Activated CD8-positive, alpha-beta memory T cell treated with anti-CD3 and anti-CD28 coated beads, Interleukin-2, amount 50 U/mL, for 1 hour (primary cell): ENCODE data around the gene CDRT15.
"Not testable (repeated sequence)": the region's sequence is repeated elsewhere in the genome, so short reads cannot be mapped to it uniquely, and the experiment has no call there.

Source experiments
- DNase-seq: peaks from one replicate; pipeline ENCODE4 v3.0.0-alpha.2; 2020; ENCODE audit errors: extremely low read depth

Gene CDRT15

DNA sequence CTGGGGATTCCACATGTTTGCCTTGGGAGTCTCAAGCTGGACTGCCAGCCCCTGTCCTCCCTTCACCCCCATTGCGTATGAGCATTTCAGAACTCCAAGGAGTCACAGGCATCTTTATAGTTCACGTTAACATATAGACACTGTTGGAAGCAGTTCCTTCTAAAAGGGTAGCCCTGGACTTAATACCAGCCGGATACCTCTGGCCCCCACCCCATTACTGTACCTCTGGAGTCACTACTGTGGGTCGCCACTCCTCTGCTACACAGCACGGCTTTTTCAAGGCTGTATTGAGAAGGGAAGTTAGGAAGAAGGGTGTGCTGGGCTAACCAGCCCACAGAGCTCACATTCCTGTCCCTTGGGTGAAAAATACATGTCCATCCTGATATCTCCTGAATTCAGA, 28.9 kb downstream of the CDRT15 start:
- no peak for DNase-seq

DNA sequence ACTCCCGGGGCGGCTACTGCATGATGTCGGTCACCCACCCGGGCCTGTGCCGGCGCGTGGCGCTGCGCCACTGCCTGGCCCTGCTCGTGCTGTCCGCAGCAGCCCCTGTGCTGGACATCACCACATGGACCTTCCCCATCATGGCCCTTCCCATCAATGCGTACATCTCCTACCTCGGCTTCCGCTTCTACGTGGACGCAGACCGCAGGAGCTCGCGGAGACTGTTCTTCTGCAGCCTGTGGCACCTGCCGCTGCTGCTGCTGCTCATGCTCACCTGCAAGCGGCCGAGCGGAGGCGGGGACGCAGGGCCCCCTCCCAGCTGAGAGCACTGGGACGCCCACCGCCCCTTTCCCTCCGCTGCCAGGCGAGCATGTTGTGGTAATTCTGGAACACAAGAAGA, 29.8 kb downstream of the CDRT15 start:
- no peak for DNase-seq

DNA sequence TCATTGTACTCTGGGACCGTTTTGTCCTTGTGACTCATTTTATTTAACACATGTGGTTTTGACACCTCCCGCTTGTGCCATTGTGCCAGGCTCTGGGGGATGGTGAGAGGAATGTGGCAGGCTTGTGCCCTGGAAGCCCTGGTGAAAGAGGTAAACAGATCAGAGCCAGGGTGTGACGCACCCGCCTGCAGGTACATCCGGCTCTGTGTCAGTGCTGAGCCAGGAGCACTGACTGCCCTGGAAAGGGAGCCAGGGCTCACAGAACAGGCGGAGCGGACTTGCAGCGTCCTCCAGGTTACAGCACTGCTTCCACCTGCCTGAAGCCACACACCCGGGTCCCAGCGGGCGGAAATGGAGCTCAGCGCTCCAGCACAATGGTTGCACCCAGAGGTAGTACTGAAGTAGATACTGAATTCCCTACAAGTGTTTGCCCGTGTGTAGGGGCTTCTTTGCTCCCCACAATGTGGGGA, 30.6 kb downstream of the CDRT15 start:
- DNase-seq = peak; percentile 69

DNA sequence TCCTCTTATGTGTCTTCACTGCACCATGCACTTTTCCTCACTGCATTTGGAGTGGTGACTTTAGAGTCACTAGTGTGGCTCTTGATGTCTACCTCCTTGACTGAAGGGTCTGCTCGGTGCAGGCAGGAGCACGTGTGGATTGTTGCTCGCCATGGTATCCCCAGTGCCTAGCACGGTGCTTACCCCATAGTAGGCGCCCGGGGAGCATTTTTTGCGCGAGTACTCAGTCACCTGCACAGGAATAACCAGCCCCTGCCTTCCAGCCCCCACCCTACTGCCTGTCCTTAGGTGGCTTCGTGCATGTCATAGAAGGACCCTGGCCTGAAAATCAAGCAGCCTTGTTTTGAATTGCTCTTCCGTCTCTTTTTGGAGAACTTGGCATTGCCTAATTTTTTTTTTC, 31.3 kb downstream of the CDRT15 start:
- DNase-seq = no peak

DNA sequence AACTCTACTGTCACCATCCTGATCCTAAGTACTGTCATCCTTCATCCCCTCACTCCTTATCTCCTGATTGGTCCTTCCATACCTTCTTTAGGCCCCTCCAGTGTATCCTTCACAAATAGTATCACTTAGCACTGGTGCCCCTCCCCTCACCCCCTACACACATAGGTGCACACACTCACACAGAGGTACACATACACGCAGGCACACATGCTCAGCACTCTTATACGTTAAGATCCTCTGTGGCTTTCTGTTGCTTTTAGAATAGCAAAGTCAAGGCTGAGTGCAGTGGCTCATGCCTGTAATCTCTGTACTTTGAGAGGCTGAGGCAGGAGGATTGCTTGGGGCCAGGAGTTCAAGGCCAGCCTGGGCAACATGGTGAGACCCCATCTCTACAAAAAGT, 32.1 kb downstream of the CDRT15 start:
- no peak for DNase-seq

DNA sequence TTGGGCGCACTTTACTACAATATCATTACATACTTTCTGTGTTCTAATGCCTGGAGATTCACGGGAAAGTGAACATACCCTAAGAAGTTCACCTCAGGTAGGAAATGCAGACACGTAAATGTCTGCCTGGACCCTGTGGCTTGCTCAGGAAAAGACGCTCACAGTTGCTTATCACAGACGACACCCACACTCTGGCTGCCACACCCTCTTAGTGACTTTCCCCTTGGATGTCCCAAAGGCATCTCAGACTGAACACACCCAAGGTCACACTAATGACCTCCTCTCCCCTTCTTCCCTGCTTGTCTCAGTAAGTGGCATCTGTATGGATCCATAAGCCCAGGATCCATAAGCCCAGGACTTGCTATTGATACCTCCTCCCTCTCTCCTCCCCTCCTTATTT, 32.6 kb downstream of the CDRT15 start:
- DNase-seq = no peak

DNA sequence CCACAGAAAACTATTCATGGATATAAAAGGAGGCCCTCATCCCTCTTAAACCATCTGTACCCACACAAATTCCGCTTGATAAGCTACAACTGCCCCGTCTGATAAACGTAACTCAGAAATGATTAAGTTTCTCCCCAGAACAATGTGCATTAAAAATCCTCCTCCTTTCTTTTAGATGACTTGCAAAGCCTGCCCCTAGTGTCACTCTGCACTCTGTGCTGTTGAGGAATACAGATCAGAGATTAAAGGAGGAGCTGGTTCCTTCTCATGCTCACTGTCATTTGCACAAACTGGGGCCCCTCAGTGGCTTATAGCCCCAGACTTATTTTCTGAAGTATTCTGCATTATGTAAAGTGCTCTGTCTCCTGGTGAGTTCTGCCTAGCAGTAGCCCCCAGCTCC, 33.3 kb downstream of the CDRT15 start:
- no peak for DNase-seq

DNA sequence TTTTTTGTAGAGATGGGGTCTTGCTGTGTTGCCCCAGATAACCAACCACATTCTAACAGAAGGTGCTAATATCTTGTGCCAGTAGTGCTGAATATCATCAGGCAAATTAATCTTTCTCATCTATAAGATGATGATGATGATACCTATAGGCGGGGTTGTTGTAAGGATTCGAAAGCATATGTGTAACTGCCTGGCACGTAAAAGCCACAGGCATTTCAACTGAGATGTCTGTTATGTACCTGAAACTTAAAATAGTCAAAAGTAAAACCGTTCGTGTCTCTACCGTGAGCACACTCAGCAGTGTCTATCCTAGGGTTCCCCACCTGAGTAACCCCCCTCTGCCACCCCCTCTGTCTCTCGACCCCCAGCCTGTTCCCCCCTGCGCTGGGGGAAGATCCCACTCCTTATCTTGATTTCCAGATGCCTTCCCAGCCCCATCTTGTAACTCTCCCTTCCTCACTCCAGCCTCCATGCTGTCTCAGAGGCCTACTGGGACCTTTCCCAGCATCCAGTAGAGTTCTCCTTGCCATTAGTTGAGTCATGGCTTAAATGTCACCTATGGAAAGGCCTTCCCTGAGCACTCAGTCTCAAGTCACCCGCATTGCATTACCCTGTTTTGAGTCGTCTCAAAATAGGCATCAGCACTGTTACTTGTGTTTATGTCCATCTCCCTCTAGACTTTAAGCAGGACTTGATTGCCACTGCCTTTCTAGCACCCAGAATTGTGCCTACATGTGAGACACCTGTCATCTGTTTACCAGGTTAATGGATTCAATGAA, 34.1 kb downstream of the CDRT15 start:
- no peak for DNase-seq

DNA sequence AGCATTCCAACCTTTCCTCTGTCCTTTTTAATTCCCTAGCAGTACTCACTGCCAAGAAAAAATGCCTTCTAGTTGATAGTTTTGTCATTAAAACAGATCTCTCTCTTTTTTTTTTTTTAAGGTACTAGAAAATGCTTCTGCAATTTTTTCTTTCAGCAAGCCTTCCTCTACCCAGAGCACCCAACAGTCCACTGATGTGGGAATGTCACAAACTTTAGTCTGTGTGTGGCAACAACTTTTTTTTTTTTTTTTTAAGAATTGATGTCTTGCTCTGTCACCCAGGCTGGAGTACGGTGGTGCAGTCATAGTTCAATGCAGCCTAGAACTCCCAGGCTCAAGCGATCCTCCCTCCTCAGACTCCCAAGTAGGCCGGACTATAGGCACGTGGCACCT, 34.7 kb downstream of the CDRT15 start:
- no peak for DNase-seq

DNA sequence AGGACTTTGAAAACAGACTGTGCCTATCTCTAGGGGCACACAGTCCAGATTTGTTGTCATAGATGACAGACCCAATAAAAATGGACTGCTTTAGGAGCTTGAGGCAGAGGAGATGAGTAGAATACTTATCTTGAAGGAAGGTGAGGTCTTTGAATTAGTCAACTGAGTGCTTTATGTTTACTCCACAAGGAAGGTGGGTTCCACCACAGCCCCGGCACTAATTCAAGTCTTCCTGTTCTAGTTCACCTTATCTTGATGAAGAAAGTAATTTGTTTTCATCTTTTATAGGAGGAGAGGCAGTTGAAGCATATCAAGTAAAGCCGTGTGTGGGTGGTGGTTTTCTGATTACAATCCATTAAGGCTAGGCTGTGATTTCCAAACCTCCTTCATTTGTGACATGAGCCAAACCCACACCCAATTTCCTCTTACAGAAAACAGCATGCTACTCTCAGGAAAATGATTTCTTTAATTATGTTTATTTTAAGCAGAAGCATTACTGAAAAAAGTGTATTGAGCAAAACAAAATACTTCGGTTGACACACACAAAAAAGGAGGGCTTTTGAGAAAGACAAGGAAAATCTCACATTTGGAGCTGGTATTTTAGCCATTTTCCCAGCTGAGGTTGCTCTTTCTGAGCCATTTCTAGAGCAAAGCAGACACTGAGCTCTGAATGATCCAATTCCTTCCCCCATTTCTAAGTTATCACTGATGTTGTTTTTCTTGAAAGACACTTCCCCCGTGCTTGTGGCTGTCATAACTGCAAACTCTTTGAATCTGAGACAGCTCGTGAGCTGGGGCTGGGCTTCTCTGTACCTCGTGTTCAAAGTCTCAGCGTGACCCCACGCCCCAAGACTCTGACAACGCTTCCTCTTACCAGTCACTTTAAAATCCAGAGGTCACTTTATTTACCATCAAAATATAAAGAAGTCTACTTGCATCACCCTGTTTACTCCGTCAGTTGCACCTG, 35.4 kb downstream of the CDRT15 start:
- no peak for DNase-seq

DNA sequence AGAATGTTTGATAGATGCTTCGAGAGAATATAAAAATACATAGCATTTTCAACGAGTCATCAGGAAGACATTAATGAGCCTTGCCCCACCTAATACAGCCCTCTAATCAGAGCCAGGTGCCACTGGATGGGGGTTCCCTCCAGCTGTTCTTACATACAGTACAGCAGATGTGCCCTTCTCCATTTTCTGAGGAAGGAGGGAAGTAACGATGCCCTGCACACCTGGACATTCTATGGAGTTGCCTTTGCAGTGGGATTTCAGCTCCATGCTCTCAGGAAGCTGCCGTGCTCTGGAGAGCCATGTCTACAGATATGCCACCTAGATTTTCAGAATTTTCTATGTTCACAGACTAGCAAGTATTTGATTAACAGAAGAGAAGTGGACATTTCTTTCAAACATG, 36.3 kb downstream of the CDRT15 start:
- no peak for DNase-seq

DNA sequence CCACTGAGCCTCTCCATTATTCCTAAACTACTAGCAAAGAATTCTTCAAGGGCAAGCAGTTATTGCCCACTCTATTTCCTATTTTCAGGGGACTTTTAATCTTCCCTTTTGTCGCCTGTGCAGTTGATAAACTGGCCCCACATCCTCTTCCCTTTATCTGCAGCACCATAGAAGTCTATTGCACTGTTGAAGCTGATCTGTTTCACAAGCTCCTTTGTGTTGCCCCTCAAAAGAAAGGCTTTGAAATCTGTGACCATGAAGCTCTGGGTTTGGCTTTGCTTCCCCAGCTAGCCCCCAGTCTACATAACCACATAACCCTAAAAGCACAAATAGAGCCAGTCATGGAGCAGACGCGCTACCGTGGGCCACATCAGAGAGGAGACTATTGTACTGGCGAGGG, 37.1 kb downstream of the CDRT15 start:
- DNase-seq = no peak

DNA sequence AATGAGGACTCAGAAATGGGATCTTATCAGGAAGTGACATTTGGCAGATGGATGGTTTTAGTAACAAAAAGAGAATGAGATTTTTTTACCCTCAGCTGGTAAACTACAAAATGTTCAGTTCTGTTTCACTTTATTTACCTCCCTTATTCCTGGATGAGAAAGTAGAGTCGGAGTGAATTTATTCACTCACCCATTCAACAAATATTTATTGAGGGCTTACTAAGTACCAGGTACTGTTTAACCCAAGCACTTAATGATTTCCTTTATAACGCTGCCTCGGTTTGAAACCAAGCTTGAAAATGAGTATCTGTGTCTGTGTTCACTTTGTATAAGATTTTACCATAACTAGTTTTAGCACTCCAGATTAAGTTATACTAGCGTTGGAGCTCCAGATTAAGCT, 38.1 kb downstream of the CDRT15 start:
- no peak for DNase-seq

DNA sequence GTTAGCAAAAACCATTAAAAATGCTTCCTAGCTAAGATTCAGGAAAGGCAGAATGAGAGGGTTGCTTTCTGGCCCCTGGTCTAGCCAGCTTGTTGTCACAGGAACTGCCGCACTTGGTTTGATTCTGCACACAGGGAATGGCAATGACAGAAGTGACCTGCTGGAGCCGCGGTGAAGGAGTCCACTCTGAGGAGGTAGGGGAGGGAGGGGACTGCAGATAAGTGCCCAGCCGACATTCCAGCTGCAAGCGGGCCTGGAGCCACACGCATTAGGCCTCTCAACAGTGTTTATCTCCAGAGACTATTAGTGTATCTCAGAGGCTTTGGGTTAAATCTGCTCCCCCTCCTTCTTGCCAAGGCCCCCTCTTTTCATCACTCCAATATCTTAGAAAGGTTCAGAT, 38.6 kb downstream of the CDRT15 start:
- DNase-seq = no peak

DNA sequence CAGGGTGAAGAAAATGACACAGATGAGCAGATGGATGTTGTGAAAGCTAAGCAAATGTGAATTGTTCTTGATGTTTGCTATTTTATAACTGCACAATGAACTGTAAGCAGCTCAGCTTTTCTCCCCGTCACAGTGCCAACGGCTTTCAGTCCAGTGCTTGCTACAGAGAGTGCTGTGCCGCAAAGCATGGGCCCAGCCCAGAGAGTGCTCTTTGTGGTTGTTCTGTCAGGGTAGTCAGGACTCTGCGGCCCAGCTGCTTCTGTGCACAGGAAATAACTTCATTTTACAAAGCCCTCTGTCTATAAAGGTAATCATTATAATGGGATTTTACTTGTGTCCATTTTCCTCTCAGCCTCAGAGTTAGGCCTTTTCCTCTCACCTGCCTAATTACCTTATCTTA, 39.1 kb downstream of the CDRT15 start:
- no peak for DNase-seq

DNA sequence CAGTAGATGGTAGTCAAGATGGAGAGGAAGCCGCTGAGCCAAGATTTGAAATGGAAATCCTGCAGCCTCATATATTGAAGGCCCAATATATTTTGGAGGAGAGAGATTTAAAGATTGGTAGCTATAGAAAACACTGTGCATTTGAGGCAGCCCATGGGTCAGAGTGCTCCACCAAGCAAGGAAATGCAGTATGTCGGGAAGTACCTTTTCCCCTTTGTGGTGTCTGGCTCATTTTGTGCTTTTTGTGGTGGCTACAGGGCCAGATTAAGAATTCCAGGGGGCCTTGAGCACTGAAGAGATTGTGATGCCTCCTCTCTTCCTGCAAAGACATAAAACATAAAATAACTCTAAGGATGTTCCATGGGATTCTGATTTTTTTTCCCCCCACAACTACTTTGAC, 39.6 kb downstream of the CDRT15 start:
- no peak for DNase-seq

DNA sequence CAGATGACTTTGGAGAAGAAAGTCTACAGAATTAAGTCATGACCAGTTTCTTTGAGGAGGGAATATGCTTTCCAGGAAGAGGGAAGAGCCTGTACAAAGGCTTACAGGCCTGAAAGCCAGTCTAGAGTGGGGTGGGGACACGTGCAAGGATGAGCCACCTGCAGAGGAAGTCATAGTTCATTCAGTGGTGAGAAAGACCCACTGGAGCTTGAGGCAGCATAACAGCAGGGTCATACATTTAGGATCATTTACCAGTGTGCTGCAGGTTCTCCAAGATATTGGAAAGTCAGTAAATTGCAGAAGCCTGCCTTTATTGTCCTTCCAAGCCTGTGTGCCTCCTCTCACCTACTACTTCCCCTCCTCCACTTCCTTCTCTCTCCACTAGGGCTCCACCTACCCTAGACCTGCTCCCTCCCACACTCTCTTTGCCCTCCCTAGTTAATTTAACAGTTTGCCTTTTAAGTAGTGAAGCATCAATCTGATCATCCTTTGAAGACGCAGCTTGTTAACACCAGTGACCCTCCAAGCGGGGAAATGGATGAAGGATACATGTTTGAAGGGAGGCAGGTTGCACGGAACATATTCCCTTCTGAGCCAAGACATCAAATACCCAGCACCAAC, 40.2 kb downstream of the CDRT15 start:
- DNase-seq = no peak

DNA sequence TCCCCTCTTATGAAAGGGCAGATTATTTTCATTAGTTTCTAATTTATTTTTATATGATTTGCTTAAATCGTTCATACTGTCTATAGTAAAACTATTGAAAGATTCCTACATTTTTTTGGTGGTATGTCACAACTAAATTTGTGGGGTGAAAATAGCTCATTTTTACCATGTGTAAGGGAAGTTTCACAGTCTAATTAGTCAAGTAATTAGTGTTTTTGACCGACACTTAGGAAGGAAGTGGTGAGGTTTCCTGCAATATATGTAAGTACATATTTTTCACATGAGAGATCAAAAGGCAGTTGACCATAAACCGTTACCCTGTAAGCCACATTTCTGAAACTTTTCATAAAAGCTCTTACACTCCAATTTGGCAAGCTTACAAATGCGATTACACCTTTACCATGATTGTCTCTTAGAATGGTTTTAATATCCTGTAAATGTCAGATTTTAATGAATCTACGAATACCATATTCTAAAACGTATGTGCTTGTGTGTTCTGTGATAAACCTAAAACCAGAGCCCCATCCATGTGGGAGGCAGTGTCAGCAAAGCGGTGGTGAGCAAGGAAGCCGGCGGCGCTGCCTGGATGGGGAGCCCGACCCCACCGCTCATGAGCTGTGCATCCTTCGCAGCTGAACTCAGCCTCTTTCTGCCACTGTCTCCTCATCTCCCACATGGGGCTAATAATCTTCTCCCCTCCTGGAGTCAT, 43.9 kb downstream of the CDRT15 start:
- DNase-seq = not testable (repeated sequence)

DNA sequence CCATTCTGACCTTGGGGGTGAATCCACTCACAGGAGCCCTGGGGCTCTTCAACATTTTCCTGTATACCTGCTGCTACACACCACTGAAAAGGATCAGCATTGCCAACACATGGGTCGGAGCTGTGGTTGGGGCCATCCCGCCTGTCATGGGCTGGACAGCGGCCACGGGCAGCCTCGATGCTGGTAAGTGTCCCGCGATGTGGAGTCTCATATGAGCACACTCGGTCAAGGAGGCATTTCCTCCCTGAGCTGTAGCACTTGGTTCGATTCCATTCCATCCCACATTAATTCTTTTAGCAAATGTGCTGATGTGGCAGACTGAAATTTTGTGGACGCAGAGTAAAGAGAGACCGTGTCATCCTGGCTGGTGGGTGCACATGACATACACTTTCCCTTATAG, 44.6 kb downstream of the CDRT15 start:
- not testable (repeated sequence) for DNase-seq

DNA sequence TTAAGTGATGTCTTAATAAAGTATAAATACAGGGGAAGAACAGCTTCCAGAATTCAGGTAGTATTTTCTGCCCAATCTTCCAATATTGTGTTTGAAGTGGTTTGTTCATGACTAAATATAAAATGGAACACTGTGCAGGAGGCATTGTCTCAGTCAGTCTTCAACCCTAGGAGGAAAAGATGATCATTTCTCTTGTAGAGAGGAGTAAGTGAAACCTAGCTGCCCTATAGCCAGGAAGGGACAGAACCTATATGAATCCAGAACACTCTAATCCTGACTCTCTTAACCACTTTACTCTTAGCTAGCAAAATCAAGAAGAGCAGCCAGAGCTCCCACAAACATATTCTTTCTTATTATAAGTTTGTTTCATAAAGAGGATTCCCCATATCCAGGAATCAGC, 45.2 kb downstream of the CDRT15 start:
- DNase-seq = not testable (repeated sequence)

DNA sequence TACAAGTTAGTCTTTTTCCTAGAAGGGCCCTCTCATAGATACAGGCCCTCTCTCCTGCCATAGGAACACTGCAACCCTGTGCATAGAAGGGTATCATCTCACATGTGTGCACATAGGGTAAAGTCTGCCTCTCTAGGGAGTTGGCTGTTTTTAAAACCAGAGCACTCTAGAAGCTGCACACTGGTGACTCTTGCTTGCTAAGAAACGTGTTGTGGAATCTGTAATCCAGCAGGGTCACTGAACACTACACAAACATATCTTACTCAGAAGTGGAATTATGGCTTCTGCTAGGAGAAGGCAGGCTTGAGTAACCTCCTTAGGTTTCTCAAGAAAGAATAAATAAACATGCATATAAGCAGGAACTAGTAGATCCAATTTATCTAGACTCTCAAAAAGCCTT, 45.9 kb downstream of the CDRT15 start:
- not testable (repeated sequence) for DNase-seq

DNA sequence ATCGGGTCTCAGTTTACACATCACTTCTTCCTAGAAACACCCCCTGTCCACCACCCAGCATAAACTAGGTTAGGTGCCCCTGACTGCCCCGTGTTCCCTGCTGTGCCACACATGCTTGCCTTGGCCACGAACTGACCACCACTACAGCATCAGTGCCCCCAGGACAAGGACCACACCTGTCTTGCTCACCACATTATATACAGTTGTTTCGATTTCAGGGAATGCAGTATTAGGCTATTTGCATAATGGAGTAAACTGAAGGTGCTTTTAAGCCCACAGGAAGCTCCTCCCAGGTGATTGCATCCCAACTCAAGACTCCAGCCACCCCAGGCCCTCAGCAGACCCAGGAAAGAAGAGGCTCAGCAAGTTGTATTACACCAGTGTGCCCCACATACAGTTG, 50.2 kb downstream of the CDRT15 start:
- DNase-seq = not testable (repeated sequence)
